Suprapubic skin (tissue), 3 donors: Measurements from ENCODE around the gene MAD2L1BP.

Source experiments
- EP300 ChIP-seq: sonication (generic); formaldehyde crosslinking; IDR thresholded peaks from one replicate; pipeline ENCODE4 v1.6.1; 2017; ENCODE audit warnings: antibody characterized with exemption
- POLR2A ChIP-seq, 2 donors: fragments of 450-650 bp; IDR thresholded peaks; one replicate each; pipeline ENCODE4 v1.6.1; 2017; ENCODE audit warnings: antibody characterized with exemption in 2 of 2, mild to moderate bottlenecking in 2 of 2, moderate library complexity in 2 of 2
- TF ChIP-seq, protein P1 (sequence below), 2 donors: fragments of 200-600 bp in 1 of 2; fragments of 450-650 bp in 1 of 2; sonication (generic) in 1 of 2; IDR thresholded peaks; one replicate each; pipeline ENCODE4 v1.5.1; 2016 to 2019; ENCODE audit warnings: antibody characterized with exemption in 2 of 2, mild to moderate bottlenecking in 1 of 2, moderate library complexity in 1 of 2

- no peak for TF ChIP-seq EP300
- TF ChIP-seq, protein P1, sequence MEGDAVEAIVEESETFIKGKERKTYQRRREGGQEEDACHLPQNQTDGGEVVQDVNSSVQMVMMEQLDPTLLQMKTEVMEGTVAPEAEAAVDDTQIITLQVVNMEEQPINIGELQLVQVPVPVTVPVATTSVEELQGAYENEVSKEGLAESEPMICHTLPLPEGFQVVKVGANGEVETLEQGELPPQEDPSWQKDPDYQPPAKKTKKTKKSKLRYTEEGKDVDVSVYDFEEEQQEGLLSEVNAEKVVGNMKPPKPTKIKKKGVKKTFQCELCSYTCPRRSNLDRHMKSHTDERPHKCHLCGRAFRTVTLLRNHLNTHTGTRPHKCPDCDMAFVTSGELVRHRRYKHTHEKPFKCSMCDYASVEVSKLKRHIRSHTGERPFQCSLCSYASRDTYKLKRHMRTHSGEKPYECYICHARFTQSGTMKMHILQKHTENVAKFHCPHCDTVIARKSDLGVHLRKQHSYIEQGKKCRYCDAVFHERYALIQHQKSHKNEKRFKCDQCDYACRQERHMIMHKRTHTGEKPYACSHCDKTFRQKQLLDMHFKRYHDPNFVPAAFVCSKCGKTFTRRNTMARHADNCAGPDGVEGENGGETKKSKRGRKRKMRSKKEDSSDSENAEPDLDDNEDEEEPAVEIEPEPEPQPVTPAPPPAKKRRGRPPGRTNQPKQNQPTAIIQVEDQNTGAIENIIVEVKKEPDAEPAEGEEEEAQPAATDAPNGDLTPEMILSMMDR (IDR thresholded peaks at IDR 0.05) = no peak
- no peak for TF ChIP-seq POLR2A (IDR thresholded peaks at IDR 0.05)
Measured at GRCh38 chr6:43610431-43610830, 25.2 kb upstream of the MAD2L1BP start.
